Measurements from ENCODE around the gene SELENOO. TPM values are rescaled to one million over a fixed set of nuclear protein-coding genes. Genes with fewer than 3 reads are reported as not detected.
A peak's percentile ranks its signal among the peaks of the same experiment; 100 is the strongest.

Gene SELENOO
- total and polyA plus RNA-seq, 3 donors from 2014 or later: 20.8 to 66.8 (median 57.9) TPM

GRCh38 chr22:50238755-50239154 lies 37.9 kb downstream of the SELENOO start:
- peaks cover 28% of the 10 kb centered on the region for H3K4me1 ChIP-seq
- H3K9me3 ChIP-seq: no peaks in the 10 kb centered on the region
- TF ChIP-seq CTCF (IDR thresholded peaks at IDR 0.05) (no peak), POLR2A (IDR thresholded peaks at IDR 0.05) (no peak)
- no peak overlapping the region for H3K27ac ChIP-seq
- no peaks in the 10 kb centered on the region for H3K27me3 ChIP-seq
- no peak overlapping the region for H3K4me3 ChIP-seq
- no peaks in the 10 kb centered on the region for H3K36me3 ChIP-seq (ENCODE audit: low read depth, missing control alignments)
- DNase-seq: no peak
- 87 to 91% methylated on average over 7 to 9 of the region's 9 CpGs for WGBS, 2 donors
- intact Hi-C loops (cut with DNase I; ENCODE audit: low total_unique reads): no loop called here

- H3K9me3 ChIP-seq: no peaks in the 10 kb centered on the region
- no peaks in the 10 kb centered on the region for H3K36me3 ChIP-seq (ENCODE audit: low read depth, missing control alignments)
- no peak for DNase-seq
- H3K27ac ChIP-seq: no peak overlapping the region
- TF ChIP-seq CTCF (IDR thresholded peaks at IDR 0.05) (no peak), POLR2A (IDR thresholded peaks at IDR 0.05) (no peak)
- peaks cover 36% of the 10 kb centered on the region for H3K4me1 ChIP-seq
- H3K27me3 ChIP-seq: no peaks in the 10 kb centered on the region
- intact Hi-C loops (cut with DNase I; ENCODE audit: low total_unique reads): no loop called here
- peak overlapping the region in 1 of 2 donors; percentile 93 for H3K4me3 ChIP-seq
- 34% methylated on average over 14 of the region's 14 CpGs for WGBS, 2 donors
Observed at GRCh38 chr22:50242406-50242949, 41.7 kb downstream of the SELENOO start.

- Histone ChIP-seq H3K27ac (peak overlapping the region; percentile 82 to 86), H3K4me1 (peaks cover 36% of the 10 kb centered on the region), H3K27me3 (no peaks in the 10 kb centered on the region), H3K36me3 (ENCODE audit: low read depth, missing control alignments) (no peaks in the 10 kb centered on the region), H3K9me3 (no peaks in the 10 kb centered on the region), H3K4me3 (peak overlapping the region; percentile 78 to 93)
- no peak for DNase-seq
- intact Hi-C loops (cut with DNase I; ENCODE audit: low total_unique reads): no loop called here
- TF ChIP-seq CTCF (IDR thresholded peaks at IDR 0.05) (no peak), POLR2A (IDR thresholded peaks at IDR 0.05) (no peak)
- WGBS, 2 donors: 11 to 12% methylated on average over 14 to 27 of the region's 27 CpGs
Observed at GRCh38 chr22:50243685-50244419, 43.0 kb downstream of the SELENOO start.

DNA sequence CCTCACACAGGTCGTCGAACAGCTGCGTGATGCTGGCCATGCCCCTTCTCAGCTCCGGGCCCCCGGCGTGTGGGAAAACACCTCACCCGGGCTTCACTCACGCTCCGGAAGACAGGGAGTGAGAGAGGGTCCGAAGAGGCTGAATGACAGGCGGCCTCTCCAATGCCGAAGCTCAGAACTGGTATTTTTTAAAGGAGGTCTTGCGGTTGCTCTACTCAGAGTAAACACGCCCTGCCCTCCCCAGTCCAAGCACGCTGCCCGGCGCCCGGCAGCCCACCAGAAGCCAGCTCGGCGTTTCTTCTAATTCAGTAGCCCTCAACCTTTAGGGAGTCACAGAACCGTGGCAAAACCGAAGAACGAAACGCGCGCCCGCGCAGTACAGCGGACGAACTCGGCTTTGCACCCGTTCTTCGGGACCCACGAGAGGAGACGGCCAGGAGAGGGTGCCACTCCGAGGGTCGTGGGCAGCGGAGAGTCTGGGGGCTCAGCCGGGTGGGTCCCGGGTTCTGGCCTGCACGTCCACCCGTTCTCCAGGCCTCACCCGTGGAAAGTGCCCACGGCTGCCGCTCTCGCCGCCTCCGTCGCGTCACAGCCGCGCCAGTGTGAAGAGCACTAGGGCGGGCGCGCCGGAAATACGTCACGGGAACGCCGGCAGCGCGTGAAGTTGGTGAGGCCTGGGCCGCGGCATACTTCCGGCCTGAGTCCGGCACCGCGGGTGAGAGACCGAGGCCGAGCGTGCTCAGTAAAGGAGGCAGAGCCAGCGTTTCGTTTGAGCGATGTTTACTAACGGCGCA lies 43.8 kb downstream of the SELENOO start, which contains the start of gene TUBGCP6:
Gene TUBGCP6 (minus strand): TSS at position 604 of the 794 bp plus-strand sequence. CDS start 564 bp downstream, at position 40.
- no peaks in the 10 kb centered on the region for H3K27me3 ChIP-seq
- WGBS, 2 donors: 0 to 1% methylated on average over 49 to 73 of the region's 76 CpGs
- DNase-seq: peak; percentile 98
- peaks cover 36% of the 10 kb centered on the region for H3K4me1 ChIP-seq
- H3K4me3 ChIP-seq: peak within 1 kb of the TSS; percentile 78 to 93
- peak within 1 kb of the TSS; percentile 82 to 86 for H3K27ac ChIP-seq
- H3K36me3 ChIP-seq (ENCODE audit: low read depth, missing control alignments): no peaks in the 10 kb centered on the region
- intact Hi-C loops (cut with DNase I; ENCODE audit: low total_unique reads): no loop called here
- TF ChIP-seq POLR2A (IDR thresholded peaks at IDR 0.05): peak; percentile 5
- TF ChIP-seq CTCF (IDR thresholded peaks at IDR 0.05): peak in 2 of 3 experiments; percentile 24 to 27
- no peaks in the 10 kb centered on the region for H3K9me3 ChIP-seq
